GM12801 (cell line): ENCODE data around the gene RANGAP1.

Experiments used
- CTCF ChIP-seq: IDR thresholded peaks from one replicate; pipeline ENCODE4 v1.5.1; 2011; ENCODE audit warnings: control low read depth; ENCODE audit not compliant: insufficient read length; ENCODE audit errors: extremely low read depth

RANGAP1 gene

GRCh38 chr22:41296826-41297667 lies 11.1 kb upstream of the RANGAP1 start:
- TF ChIP-seq CTCF, result no peak

GRCh38 chr22:41290262-41291221 lies 4.6 kb upstream of the RANGAP1 start:
- TF ChIP-seq CTCF, result no peak

GRCh38 chr22:41289671-41290070 lies 3.7 kb upstream of the RANGAP1 start:
- TF ChIP-seq CTCF, result no peak

GRCh38 chr22:41288245-41288946 lies 2.4 kb upstream of the RANGAP1 start:
- no peak for TF ChIP-seq CTCF

- no peak for TF ChIP-seq CTCF
These were observed 678 bp upstream of the RANGAP1 start for GRCh38 chr22:41286639-41287091.

GRCh38 chr22:41285441-41285819 lies 557 bp downstream of the RANGAP1 start:
- no peak for TF ChIP-seq CTCF

- TF ChIP-seq CTCF, result no peak
These were observed 1.5 kb downstream of the RANGAP1 start for GRCh38 chr22:41284465-41284864.
